GM12874 (cell line): ENCODE measurements around the gene ZNRD2.

Experiments
- CTCF ChIP-seq: IDR thresholded peaks from 2 replicates; pipeline ENCODE4 v1.5.1; 2011; ENCODE audit warnings: low read depth, mild to moderate bottlenecking, control low read depth, low read length, moderate library complexity; ENCODE audit not compliant: insufficient read depth

The ZNRD2 gene

GRCh38 chr11:65595543-65596281 is 25.4 kb downstream of the ZNRD2 start, which contains the start of gene KCNK7:
Gene KCNK7, minus strand, starts transcription at chr11:65595800. Its CDS starts 28 bp downstream, at chr11:65595772.
- TF ChIP-seq CTCF, result no peak

- TF ChIP-seq CTCF, result no peak
These were observed 26.2 kb downstream of the ZNRD2 start for GRCh38 chr11:65596520-65596919.

GRCh38 chr11:65598258-65598699 is 28.0 kb downstream of the ZNRD2 start:
- TF ChIP-seq CTCF, result no peak

GRCh38 chr11:65599216-65599954 is 29.1 kb downstream of the ZNRD2 start:
- TF ChIP-seq CTCF, result no peak

- no peak for TF ChIP-seq CTCF
These were observed 29.6 kb downstream of the ZNRD2 start for GRCh38 chr11:65599955-65600246.

- TF ChIP-seq CTCF, result no peak
These were observed 34.0 kb downstream of the ZNRD2 start for GRCh38 chr11:65604258-65604657.

- no peak for TF ChIP-seq CTCF
These were observed 36.8 kb downstream of the ZNRD2 start for GRCh38 chr11:65606876-65607613.
